Ectodermal cell (in vitro differentiated cells): ENCODE measurements around the gene AKAP5.

ENCODE experiments used
- H3K27ac ChIP-seq: 2 replicates; pipeline ENCODE4 v1.7.0; 2013; ENCODE audit warnings: mild to moderate bottlenecking, low read depth, low read length; ENCODE audit not compliant: insufficient read depth, poor library complexity, severe bottlenecking
- H3K27me3 ChIP-seq: 2 replicates; pipeline ENCODE4 v1.7.0; 2013; ENCODE audit warnings: mild to moderate bottlenecking, low read length; ENCODE audit not compliant: insufficient read depth, control insufficient read depth, poor library complexity, severe bottlenecking
- H3K36me3 ChIP-seq: one replicate; pipeline ENCODE4 v1.7.0; 2013; ENCODE audit warnings: low read length; ENCODE audit not compliant: control insufficient read depth, insufficient read depth
- H3K4me1 ChIP-seq: one replicate; pipeline ENCODE4 v1.7.0; 2013; ENCODE audit warnings: low read length; ENCODE audit not compliant: control insufficient read depth, insufficient read depth
- H3K4me3 ChIP-seq: 2 replicates; pipeline ENCODE4 v1.7.0; 2013; ENCODE audit warnings: low read depth, low read length, control low read depth; ENCODE audit not compliant: insufficient read depth
- H3K9me3 ChIP-seq: 2 replicates; pipeline ENCODE4 v1.7.0; 2013; ENCODE audit warnings: mild to moderate bottlenecking, low read length, moderate library complexity; ENCODE audit not compliant: control insufficient read depth
- WGBS, 2 experiments: methylation state at CpG; one replicate each; pipeline ENCODE4 v1.1.7; 2013; ENCODE audit warnings: missing lambda C conversion rate in 2 of 2; 5-methylcytosine and 5-hydroxymethylcytosine counted together

Gene AKAP5

DNA sequence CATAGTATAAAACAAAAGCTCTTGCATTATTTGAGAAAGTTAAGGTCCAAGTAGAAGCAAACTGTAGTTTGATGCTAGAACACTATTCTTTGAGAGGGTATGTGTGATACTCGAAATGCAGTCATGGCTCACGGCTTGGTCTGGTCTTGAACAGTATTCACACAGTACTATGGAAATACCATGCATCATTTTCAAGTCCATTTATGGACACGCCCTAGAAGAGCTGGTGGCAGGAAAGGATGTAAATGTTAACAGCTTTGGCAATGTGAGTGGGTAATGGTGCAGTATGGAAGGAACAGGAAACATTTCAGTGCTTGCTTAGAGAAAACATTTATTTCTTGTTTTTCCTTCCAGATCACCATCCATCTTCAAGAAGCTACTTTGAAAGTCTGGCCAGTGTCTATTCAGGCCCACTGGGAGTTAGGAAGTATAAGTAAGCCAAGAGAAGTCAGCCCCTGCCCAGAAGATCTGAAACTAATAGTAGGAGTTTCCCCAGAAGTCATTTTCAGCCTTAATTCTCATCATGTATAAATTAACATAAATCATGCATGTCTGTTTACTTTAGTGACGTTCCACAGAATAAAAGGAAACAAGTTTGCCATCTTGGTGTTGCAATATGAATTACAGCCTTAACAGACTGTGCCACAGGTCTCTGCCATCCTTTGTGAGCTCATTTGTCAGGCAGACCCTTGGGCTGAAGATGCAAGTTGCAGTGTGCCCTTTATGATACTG is 5.7 kb upstream of the AKAP5 start:
- H3K36me3 ChIP-seq = peaks cover 3% of the 10 kb centered on the region
- no peaks in the 10 kb centered on the region for H3K4me1 ChIP-seq
- WGBS, 2 experiments = 88% methylated on average over 4 of the region's 4 CpGs
- peaks cover 4% of the 10 kb centered on the region for H3K27me3 ChIP-seq
- no peaks in the 10 kb centered on the region for H3K9me3 ChIP-seq
- H3K4me3 ChIP-seq = no peak overlapping the region
- H3K27ac ChIP-seq = no peak overlapping the region

DNA sequence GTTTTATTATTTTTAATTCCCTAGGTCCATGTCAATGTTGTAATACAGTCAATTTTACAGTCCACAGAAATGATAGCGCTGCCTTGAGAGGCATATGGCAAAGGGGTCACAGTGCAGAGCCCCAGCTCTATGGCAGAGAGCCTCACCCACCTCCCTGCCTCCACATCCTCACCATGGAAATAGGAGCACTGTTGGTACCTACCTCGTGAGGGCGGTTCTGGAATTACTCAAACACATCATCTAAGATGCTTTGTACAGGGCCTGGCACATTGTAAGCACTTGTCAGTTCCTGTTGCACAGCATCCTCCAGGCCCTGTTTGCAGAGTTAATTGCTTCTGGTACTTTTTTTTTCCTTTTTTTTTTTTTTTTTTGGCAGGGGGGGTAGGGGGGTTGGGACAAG is 4.1 kb upstream of the AKAP5 start:
- Histone ChIP-seq H3K27ac (no peak overlapping the region), H3K27me3 (peaks cover 14% of the 10 kb centered on the region), H3K9me3 (no peaks in the 10 kb centered on the region), H3K4me1 (no peaks in the 10 kb centered on the region), H3K4me3 (no peak overlapping the region), H3K36me3 (no peaks in the 10 kb centered on the region)
- WGBS, 2 experiments = 98% methylated on average over 3 of the region's 3 CpGs

DNA sequence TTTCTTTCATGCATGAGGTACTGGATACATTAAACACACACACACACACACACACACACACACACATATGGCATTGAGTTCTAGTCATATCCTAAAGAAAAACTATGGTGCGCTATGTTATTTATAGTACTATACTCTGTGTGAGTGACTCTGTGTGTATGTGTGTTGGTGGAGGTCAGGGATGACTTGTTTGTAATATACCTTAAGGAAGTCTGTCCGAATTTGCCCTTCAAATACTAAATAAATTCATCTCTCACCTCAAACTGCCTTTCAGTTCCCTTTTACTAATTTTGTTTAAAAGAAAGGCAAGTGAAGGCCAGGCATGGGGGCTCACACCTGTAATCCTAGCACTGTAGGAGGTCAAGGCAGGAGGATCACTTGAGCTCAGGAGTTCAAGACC is 2.1 kb upstream of the AKAP5 start:
- WGBS, 2 experiments = 91% methylated on average over 2 of the region's 2 CpGs; no CpG with 5 or more reads in 1 of the 2 experiments
- Histone ChIP-seq H3K4me3 (no peak overlapping the region), H3K36me3 (no peaks in the 10 kb centered on the region), H3K27ac (no peak overlapping the region), H3K4me1 (no peaks in the 10 kb centered on the region), H3K9me3 (no peaks in the 10 kb centered on the region), H3K27me3 (peaks cover 23% of the 10 kb centered on the region)

DNA sequence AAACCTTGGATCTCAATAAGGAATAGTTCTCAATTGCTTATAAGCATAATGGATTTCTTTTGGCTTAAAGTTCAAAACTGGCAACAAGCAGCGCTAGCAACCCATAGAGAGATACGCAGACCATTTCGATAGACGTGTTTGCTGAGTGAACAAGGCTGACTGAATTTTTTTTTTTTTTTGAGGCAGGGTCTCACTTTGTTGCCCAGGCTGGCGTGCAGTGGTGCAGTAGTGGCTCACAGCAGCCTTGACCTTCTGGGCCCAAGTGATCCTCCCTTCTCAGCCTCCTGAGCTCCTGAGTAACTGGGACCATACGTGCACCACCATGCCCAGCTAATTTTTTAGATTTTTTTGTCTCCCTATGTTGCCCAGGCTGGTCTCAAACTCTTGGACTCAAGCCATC is 1.4 kb upstream of the AKAP5 start:
- Histone ChIP-seq H3K27ac (no peak overlapping the region), H3K27me3 (peaks cover 23% of the 10 kb centered on the region), H3K4me3 (no peak overlapping the region), H3K9me3 (no peaks in the 10 kb centered on the region), H3K4me1 (no peaks in the 10 kb centered on the region), H3K36me3 (no peaks in the 10 kb centered on the region)
- WGBS, 2 experiments = 91 to 94% methylated on average over 6 of the region's 6 CpGs

DNA sequence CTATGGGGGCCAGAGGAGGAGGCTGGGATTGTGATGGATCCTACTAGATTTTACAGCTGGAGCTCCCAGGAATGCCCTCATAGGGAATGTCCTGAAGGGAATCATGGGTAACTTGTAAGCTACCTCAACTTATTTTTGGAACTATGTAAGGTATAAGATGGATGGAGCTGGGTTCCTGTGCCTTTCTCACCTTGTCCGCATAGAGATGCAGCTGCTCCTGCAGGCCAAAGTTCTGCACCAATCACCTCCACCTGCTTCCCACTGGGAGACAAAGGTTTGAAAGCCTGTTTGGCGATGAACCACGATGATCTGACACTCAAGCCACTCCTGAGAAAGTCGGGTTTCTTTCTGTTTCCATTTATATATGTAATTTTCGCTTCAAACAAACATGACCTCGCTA is 648 bp upstream of the AKAP5 start:
- 26% methylated on average over 5 to 6 of the region's 6 CpGs for WGBS, 2 experiments

DNA sequence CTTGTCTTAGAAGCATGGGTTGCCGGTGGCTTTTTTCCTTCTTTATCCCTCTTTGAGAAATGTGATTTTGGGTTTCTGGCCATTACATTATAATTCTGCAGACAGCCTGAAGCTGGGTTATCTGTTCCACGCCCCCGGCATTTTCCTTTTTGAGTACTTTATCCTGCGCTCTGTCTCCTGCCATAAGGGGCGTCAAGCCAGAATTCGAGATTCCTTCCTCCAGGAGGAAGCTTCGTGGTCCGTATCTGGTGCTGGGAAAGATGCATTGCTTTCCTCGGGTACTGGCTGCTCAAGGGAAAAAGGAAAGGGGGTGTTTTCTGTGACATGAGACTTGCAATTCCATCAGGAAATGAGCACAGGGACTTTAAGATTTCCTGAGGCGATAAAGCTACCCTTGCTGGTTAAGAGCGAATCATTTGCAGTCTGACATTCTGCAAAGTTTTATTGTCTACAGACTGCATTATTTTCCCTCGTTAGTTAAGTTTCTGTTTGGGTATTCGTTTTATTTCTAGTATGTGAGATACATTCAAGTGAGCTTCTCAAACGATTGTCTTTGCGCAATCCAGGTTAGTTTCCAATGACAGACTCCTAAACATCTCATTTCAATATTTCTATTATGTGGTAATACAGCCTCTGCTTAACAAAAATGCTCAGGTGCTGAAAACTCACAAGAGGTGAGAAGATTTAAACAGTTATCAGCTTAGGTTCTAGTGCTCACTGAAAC is 694 bp downstream of the AKAP5 start:
- 16 to 17% methylated on average over 13 of the region's 15 CpGs for WGBS, 2 experiments
- H3K36me3 ChIP-seq = no peaks in the 10 kb centered on the region
- peaks cover 23% of the 10 kb centered on the region for H3K27me3 ChIP-seq
- no peaks in the 10 kb centered on the region for H3K4me1 ChIP-seq
- no peaks in the 10 kb centered on the region for H3K9me3 ChIP-seq
- H3K27ac ChIP-seq = no peak overlapping the region
- peak overlapping the region; percentile 72 for H3K4me3 ChIP-seq

More for the DNA sequence above, 648 bp upstream of the AKAP5 start:
- H3K36me3 ChIP-seq = no peaks in the 10 kb centered on the region
- H3K27ac ChIP-seq = no peak overlapping the region
- H3K4me3 ChIP-seq = peak overlapping the region; percentile 72
- H3K9me3 ChIP-seq = no peaks in the 10 kb centered on the region
- peaks cover 23% of the 10 kb centered on the region for H3K27me3 ChIP-seq
- H3K4me1 ChIP-seq = no peaks in the 10 kb centered on the region

DNA sequence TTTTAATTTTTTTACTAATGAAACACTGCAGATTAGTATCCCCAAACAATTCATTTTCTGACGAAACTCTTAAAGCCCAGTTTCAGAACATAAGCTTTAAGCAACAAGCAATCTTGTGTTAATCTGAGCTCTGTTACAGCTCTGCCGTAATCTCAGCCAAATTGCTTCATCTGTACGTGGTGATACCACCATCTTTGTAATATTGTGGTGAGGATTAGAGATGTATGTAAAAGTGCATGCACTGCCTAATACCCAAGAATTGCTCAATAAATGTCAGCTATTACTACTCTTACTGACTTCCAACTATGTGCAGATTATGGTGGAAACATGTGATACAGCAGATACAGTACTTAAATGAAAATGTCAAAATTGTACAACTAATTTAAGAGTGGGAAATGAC is 1.8 kb downstream of the AKAP5 start:
- no peaks in the 10 kb centered on the region for H3K36me3 ChIP-seq
- H3K27ac ChIP-seq = no peak overlapping the region
- H3K27me3 ChIP-seq = peaks cover 23% of the 10 kb centered on the region
- H3K4me1 ChIP-seq = no peaks in the 10 kb centered on the region
- WGBS, 2 experiments = 92 to 100% methylated on average over 3 of the region's 3 CpGs
- H3K4me3 ChIP-seq = no peak overlapping the region
- H3K9me3 ChIP-seq = no peaks in the 10 kb centered on the region

DNA sequence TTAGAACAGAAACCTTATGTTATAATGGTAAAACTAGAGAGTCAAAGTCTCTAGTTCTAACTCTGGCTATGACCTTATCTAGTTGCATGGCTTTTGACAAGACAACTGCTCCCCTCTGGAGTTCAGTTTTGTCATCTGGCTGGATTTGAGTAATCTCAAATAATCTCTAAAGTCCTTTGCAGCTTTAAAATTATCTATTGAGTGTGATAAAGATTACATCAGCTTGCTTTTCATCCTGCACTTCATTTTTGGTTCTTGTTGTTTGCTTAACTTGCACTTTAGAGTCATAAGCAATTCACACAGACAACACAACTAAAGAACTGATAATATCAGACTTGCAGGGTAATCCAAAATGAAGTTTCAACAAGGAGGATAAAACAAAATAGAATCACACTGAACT is 2.3 kb downstream of the AKAP5 start:
- no peaks in the 10 kb centered on the region for H3K9me3 ChIP-seq
- no peaks in the 10 kb centered on the region for H3K4me1 ChIP-seq
- H3K27me3 ChIP-seq = peaks cover 23% of the 10 kb centered on the region
- no peaks in the 10 kb centered on the region for H3K36me3 ChIP-seq
- H3K4me3 ChIP-seq = no peak overlapping the region
- no peak overlapping the region for H3K27ac ChIP-seq

DNA sequence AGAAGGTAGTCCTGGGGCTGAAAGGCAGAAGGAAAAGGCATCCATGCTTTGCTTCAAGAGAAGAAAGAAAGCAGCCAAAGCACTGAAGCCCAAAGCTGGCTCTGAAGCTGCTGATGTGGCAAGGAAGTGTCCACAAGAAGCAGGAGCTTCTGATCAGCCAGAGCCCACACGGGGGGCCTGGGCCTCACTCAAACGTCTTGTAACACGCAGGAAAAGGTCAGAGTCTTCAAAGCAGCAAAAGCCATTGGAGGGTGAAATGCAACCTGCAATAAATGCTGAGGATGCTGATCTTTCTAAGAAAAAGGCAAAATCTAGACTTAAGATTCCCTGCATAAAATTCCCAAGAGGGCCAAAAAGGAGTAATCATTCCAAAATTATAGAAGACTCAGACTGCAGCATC is 3.2 kb downstream of the AKAP5 start:
- WGBS, 2 experiments = 75% methylated on average over 3 of the region's 3 CpGs
- H3K27ac ChIP-seq = no peak overlapping the region
- no peaks in the 10 kb centered on the region for H3K9me3 ChIP-seq
- H3K4me1 ChIP-seq = no peaks in the 10 kb centered on the region
- peaks cover 23% of the 10 kb centered on the region for H3K27me3 ChIP-seq
- H3K36me3 ChIP-seq = no peaks in the 10 kb centered on the region
- no peak overlapping the region for H3K4me3 ChIP-seq

DNA sequence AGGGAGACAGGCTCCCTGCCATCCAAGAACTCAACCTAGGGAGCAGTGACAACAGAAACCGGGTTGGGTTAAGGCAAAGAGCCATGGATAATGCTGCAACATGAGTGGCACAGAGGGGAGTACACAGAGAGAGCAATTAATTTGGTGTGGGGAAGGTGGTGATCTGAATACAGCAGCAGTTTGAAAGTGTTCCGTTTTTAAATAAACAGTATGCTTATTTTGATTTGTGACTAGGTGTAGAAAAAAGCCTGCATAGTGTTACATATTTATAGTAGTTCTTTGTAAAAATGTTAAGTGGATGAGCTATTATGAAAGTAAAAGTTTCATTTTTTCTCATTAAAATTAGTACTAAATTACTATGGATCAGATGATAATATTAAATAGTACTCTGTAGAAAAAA is 8.7 kb downstream of the AKAP5 start:
- H3K9me3 ChIP-seq = no peaks in the 10 kb centered on the region
- H3K27me3 ChIP-seq = no peaks in the 10 kb centered on the region
- no peaks in the 10 kb centered on the region for H3K4me1 ChIP-seq
- 72 to 77% methylated on average over 2 of the region's 2 CpGs for WGBS, 2 experiments
- no peaks in the 10 kb centered on the region for H3K36me3 ChIP-seq
- H3K4me3 ChIP-seq = no peak overlapping the region
- H3K27ac ChIP-seq = no peak overlapping the region
